ENCODE measurements around the gene GSK3B.
A peak's percentile ranks its signal among the peaks of the same experiment; 100 is the strongest.
"Not testable (repeated sequence)": the region's sequence is repeated elsewhere in the genome, so short reads cannot be mapped to it uniquely, and the experiment has no call there.

The GSK3B gene

DNA sequence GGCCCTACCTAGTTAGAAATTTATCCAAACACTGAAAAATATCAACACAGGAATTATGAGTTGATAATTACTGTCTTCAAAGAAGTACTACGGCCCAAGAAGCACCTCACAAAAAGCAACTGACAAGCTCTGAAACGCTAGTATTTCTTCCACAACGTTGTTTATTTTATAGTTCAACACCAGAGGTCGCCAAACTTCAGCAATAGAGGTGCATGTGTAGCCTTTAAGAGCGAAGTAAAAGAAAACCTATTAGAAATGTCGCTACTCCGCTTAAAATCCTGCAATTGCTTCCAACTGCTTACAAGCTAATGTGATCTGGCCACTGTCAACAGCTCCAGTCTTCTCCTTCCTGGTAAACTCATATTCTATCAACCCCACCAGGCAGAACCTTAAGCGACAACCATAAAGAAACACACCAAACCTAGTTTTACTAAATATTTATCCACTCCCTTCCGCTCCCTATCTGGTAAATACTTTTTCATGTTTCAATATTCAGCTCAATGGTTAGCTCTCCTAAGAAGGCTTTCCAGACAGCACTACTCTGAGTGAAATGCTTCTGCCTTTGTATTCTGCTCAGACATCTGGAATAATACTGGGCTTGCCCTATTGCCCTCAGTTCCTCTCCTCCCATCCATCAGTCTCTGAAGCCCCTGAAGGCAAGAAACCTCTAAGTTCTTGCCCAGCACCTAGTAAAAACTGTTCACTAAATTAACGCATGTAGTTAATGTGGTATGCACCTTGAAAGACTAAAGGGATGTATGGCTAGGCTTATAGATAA lies 202.1 kb downstream of the GSK3B start:
- TF ChIP-seq, protein P1, sequence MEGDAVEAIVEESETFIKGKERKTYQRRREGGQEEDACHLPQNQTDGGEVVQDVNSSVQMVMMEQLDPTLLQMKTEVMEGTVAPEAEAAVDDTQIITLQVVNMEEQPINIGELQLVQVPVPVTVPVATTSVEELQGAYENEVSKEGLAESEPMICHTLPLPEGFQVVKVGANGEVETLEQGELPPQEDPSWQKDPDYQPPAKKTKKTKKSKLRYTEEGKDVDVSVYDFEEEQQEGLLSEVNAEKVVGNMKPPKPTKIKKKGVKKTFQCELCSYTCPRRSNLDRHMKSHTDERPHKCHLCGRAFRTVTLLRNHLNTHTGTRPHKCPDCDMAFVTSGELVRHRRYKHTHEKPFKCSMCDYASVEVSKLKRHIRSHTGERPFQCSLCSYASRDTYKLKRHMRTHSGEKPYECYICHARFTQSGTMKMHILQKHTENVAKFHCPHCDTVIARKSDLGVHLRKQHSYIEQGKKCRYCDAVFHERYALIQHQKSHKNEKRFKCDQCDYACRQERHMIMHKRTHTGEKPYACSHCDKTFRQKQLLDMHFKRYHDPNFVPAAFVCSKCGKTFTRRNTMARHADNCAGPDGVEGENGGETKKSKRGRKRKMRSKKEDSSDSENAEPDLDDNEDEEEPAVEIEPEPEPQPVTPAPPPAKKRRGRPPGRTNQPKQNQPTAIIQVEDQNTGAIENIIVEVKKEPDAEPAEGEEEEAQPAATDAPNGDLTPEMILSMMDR (IDR thresholded peaks at IDR 0.05; ENCODE audit: borderline replicate concordance, insufficient read depth, low read depth, low read length), result peak; percentile 34; the same call in 1 of the 2 replicates
- no peak overlapping the region for H3K4me3 ChIP-seq (ENCODE audit: low read depth, low read length)

DNA sequence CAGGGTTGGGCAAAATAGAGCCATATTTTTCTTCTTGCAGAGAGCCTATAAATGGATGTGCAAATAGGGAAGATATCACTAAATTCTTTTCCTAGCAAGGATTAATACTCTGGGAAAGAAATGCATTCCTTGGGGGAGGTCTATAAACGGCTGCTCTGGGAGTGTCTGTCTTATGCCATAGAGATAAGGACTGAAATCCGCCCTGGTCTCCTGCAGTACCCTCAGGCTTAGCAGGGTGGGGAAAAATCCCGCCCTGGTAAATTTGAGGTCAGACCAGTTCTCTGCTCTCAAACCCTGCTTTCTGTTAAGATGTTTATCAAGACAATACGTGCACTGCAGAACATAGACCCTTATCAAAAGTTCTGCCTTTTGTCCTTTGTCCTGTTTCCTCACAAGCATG lies 205.6 kb downstream of the GSK3B start:
- H3K4me3 ChIP-seq (ENCODE audit: low read depth, low read length), result not testable (repeated sequence)

DNA sequence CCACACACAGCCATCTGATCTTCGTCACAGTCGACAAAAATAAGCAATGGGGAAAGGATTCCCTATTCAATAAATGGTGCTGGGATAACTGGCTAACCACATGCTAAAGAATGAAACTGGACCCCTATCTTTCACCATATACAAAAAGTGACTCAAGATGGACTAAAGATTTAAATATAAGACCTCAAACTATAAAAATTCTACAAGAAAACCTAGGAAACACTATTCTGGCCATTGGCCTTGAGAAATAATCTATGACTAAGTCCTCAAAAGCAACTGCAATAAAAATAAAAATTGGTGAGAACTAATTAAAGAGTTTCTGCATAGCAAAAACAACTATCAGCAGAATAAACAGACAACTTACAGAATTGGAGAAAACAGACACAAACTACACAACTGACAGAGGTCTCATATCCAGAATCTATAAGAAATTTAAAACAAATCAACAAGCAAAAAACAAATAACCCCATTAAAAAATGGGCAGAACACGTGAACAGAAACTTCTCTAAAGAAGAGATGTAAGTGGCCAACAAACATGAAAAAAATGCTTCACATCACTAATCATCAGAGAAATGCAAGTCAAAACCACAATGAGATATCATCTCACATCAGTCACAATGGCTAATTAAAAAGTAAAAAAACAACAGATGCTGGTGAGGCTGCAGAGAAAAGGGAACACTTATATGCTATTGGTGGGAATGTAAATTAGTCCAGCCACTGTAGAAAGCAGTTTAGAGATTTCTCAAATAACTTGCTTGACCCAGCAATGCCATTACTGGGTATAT lies 208.3 kb downstream of the GSK3B start:
- TF ChIP-seq, protein P1 (IDR thresholded peaks at IDR 0.05; ENCODE audit: borderline replicate concordance, insufficient read depth, low read depth, low read length), result no peak
- H3K4me3 ChIP-seq (ENCODE audit: low read depth, low read length), result no peak overlapping the region

DNA sequence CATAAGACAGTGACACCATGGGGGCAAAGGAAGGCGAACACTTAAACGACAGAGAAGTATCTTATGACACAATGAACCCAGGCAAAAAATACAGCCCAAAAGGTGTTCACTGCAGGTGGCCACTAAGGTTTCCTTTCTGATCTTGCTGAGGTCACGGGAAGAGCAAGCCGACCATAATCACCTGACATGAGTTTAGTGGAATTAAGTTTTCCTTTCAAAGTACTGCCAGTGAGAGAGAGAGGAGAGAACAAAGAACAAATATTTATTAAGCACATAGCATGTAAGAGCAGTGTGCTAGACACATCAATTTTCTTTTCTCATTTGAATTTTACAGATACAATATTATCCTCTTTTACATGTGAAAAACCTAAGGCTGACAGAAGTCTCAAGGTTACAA lies 210.1 kb downstream of the GSK3B start:
- TF ChIP-seq, protein P1 (IDR thresholded peaks at IDR 0.05; ENCODE audit: borderline replicate concordance, insufficient read depth, low read depth, low read length), result no peak

DNA sequence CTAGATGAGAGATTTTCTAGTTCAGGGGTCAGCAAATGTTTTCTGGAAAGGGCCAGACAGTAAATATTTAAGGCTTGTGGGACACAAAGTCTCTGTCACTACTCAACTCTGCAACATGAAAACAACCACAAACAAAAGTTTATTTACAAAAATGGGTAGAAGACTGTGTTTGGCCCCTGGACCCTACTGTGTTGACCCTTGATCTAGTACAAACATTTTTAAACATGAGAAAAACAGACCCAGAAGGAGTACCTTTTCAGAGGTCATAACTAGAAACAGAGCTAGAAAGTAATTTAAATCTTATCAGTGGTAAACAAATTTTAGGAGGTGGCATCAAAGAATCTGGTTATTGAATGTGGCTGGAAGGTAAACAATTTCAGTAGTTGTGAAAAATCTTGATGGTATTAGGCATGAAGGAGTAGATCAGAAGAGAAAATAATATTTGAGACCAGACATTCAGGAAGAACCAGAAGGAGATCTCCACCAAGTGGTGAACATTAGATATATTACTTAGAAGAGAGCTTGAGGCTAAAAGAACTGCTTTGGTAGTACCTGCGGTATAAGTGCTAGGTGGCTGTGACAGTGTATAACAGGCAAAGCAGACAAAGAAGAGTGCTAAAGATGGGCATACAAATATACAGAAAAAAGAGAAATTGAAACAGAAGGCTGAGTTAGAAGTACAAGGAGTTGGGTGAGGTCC lies 210.6 kb downstream of the GSK3B start:
- TF ChIP-seq, protein P1 (IDR thresholded peaks at IDR 0.05; ENCODE audit: borderline replicate concordance, insufficient read depth, low read depth, low read length), result no peak
- no peak overlapping the region for H3K4me3 ChIP-seq (ENCODE audit: low read depth, low read length)

More for the DNA sequence above, 210.1 kb downstream of the GSK3B start:
- no peak overlapping the region for H3K4me3 ChIP-seq (ENCODE audit: low read depth, low read length)

DNA sequence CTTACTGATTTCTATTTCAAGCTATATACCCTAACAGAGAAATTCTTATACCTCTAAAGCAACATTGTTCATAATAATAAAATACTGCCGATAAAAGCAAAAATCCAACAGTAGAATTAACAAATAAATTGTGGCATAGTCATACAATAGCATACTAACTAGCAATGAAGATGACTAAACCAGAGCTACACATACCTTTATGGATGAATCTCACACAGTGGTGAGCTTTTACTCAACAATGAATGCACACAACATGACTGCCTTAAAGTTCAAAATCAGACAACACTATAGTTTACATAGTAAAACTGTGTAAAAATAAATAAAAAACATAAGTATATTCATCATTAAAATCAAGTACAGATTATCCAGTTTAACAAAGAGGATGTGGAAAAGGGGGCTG lies 213.3 kb downstream of the GSK3B start:
- TF ChIP-seq, protein P1 (IDR thresholded peaks at IDR 0.05; ENCODE audit: borderline replicate concordance, insufficient read depth, low read depth, low read length), result no peak
- no peak overlapping the region for H3K4me3 ChIP-seq (ENCODE audit: low read depth, low read length)

DNA sequence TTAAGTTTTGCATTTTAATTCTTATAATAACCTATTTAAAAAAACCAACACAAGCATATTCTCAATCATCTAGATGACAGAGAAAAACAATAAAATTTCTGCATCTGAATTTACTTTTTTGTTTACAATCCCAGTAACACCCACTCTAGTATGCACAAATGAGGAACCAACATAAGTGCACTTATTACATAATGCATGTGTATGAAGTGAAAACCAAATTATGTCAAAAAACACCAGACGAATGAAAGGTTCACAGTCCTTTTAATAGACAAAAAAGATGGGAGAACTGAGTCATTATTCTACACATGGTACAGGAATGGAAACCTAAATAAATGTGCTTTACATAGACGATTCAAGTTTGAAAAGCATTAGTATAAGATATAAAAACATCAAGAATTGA lies 220.6 kb downstream of the GSK3B start:
- TF ChIP-seq, protein P1 (IDR thresholded peaks at IDR 0.05; ENCODE audit: borderline replicate concordance, insufficient read depth, low read depth, low read length), result no peak
- H3K4me3 ChIP-seq (ENCODE audit: low read depth, low read length), result no peak overlapping the region

Measured in GM12875 (cell line).